ENCODE data around the gene GDF7. TPM values are rescaled to one million over a fixed set of nuclear protein-coding genes. Genes with fewer than 3 reads are reported as not detected.

The GDF7 gene
- total RNA-seq, 1 donor from 2014 or later: 11.6 TPM

- H3K27ac ChIP-seq: no peak overlapping the region
- TF ChIP-seq CTCF (IDR thresholded peaks at IDR 0.05): no peak
- no peak overlapping the region for H3K4me3 ChIP-seq
- H3K9me3 ChIP-seq: no peaks in the 10 kb centered on the region
- DNase-seq (ENCODE audit: low spot score in 2 of 2): no peak
- peaks cover 5 to 11% of the 10 kb centered on the region in 2 donors for H3K36me3 ChIP-seq
- intact Hi-C loops (cut with DNase I): no loop called here
- no peaks in the 10 kb centered on the region for H3K27me3 ChIP-seq
- H3K4me1 ChIP-seq: peaks cover 1% of the 10 kb centered on the region in 2 donors
Measured at GRCh38 chr2:20693317-20693716, 26.4 kb downstream of the GDF7 start.

- H3K27ac ChIP-seq: no peak overlapping the region
- no peaks in the 10 kb centered on the region for H3K27me3 ChIP-seq
- peaks cover 4 to 13% of the 10 kb centered on the region in 2 donors for H3K4me1 ChIP-seq
- TF ChIP-seq CTCF (IDR thresholded peaks at IDR 0.05): no peak
- no peak overlapping the region for H3K4me3 ChIP-seq
- DNase-seq (ENCODE audit: low spot score in 2 of 2): no peak
- no peaks in the 10 kb centered on the region for H3K9me3 ChIP-seq
- intact Hi-C loops (cut with DNase I): no loop called here
- H3K36me3 ChIP-seq: peaks cover 0 to 7% of the 10 kb centered on the region in 2 donors
Measured at GRCh38 chr2:20696366-20696765, 29.4 kb downstream of the GDF7 start.

GRCh38 chr2:20697322-20697934 is 30.5 kb downstream of the GDF7 start:
- peaks cover 0 to 7% of the 10 kb centered on the region in 2 donors for H3K36me3 ChIP-seq
- no peaks in the 10 kb centered on the region for H3K27me3 ChIP-seq
- DNase-seq (ENCODE audit: low spot score in 2 of 2): no peak
- no peak for TF ChIP-seq CTCF (IDR thresholded peaks at IDR 0.05)
- H3K9me3 ChIP-seq: no peaks in the 10 kb centered on the region
- H3K4me3 ChIP-seq: no peak overlapping the region
- no peak overlapping the region for H3K27ac ChIP-seq
- intact Hi-C loops (cut with DNase I): no loop called here
- peaks cover 4 to 13% of the 10 kb centered on the region in 2 donors for H3K4me1 ChIP-seq

- intact Hi-C loops (cut with DNase I): no loop called here
- peak overlapping the region; percentile 64 to 65 for H3K27ac ChIP-seq
Measured at GRCh38 chr2:20698916-20699613, 32.1 kb downstream of the GDF7 start.

GRCh38 chr2:20702563-20702962 is 35.6 kb downstream of the GDF7 start:
- Histone ChIP-seq H3K4me1 (peaks cover 4 to 13% of the 10 kb centered on the region in 2 donors), H3K4me3 (no peak overlapping the region), H3K27ac (no peak overlapping the region), H3K9me3 (no peaks in the 10 kb centered on the region), H3K27me3 (no peaks in the 10 kb centered on the region), H3K36me3 (no peaks in the 10 kb centered on the region)
- TF ChIP-seq CTCF (IDR thresholded peaks at IDR 0.05): no peak
- no peak for DNase-seq (ENCODE audit: low spot score in 2 of 2)
- intact Hi-C loops (cut with DNase I): no loop called here

More at GRCh38 chr2:20698916-20699613, 32.1 kb downstream of the GDF7 start:
- Histone ChIP-seq H3K36me3 (no peaks in the 10 kb centered on the region), H3K4me1 (peaks cover 4 to 13% of the 10 kb centered on the region in 2 donors), H3K4me3 (peak overlapping the region; percentile 13 to 47), H3K27me3 (no peaks in the 10 kb centered on the region), H3K9me3 (no peaks in the 10 kb centered on the region)
- DNase-seq (ENCODE audit: low spot score in 2 of 2): no peak
- no peak for TF ChIP-seq CTCF (IDR thresholded peaks at IDR 0.05)
